Activated CD4-positive, alpha-beta memory T cell treated with anti-CD3 and anti-CD28 coated beads for 36 hours (primary cell): Measurements from ENCODE around the gene WNT7A. TPM values are rescaled to one million over a fixed set of nuclear protein-coding genes. Genes with fewer than 3 reads are reported as not detected.

Experiments used
- CTCF ChIA-PET: fragments of 350-600 bp; sonication (Branson Sonifier 250); formaldehyde crosslinking; loops from one replicate; lab custom pipeline; 2021; ENCODE audit warnings: antibody characterized with exemption, inconsistent platforms; lab: Charles Lee
- POLR2A ChIA-PET: fragments of 350-600 bp; sonication (Branson Sonifier 250); formaldehyde crosslinking; loops from one replicate; lab custom pipeline; 2021; ENCODE audit warnings: antibody characterized with exemption; lab: Charles Lee
- DNase-seq: peaks from one replicate; pipeline ENCODE4 v3.0.0-alpha.2; 2020
- H3K27ac Mint-ChIP-seq: one replicate; pipeline ENCODE4 v1.8.0; 2021; ENCODE audit warnings: mixed read lengths
- H3K27me3 Mint-ChIP-seq: one replicate; pipeline ENCODE4 v1.8.0; 2021; ENCODE audit warnings: mixed read lengths
- H3K36me3 Mint-ChIP-seq: one replicate; pipeline ENCODE4 v1.8.0; 2021; ENCODE audit warnings: mixed read lengths
- H3K4me1 Mint-ChIP-seq: one replicate; pipeline ENCODE4 v1.8.0; 2021; ENCODE audit warnings: low read depth, mixed read lengths
- H3K4me3 Mint-ChIP-seq: one replicate; pipeline ENCODE4 v1.8.0; 2021; ENCODE audit warnings: mild to moderate bottlenecking, mixed read lengths
- H3K9me3 Mint-ChIP-seq: one replicate; pipeline ENCODE4 v1.8.0; 2021; ENCODE audit warnings: mixed read lengths
- intact Hi-C: fragments of 100-400 bp; cut with micrococcal nuclease; formaldehyde crosslinking; loops from one replicate; pipeline ENCODE4 v1.15.1; 2023
- total RNA-seq, 2 experiments: library from RNA; stranded (reverse); gene quantifications; one replicate each; pipeline ENCODE4 v1.2.3, GENCODE V29; 2021

The WNT7A gene
- total RNA-seq, 2 experiments from 2014 or later, result 0.29 to 0.33 TPM

- no peaks in the 10 kb centered on the region for H3K36me3 Mint-ChIP-seq
- DNase-seq, result no peak
- no peaks in the 10 kb centered on the region for H3K27me3 Mint-ChIP-seq
- ChIA-PET POLR2A (interaction anchor here (0.6 kb wide), 1 partner anchor 333 kb away, joined by 3 read pairs; no protein-coding TSS in a partner anchor), CTCF (no interaction called here)
- peaks cover 28% of the 10 kb centered on the region for H3K4me1 Mint-ChIP-seq
- no peak overlapping the region for H3K27ac Mint-ChIP-seq
- no peaks in the 10 kb centered on the region for H3K9me3 Mint-ChIP-seq
- H3K4me3 Mint-ChIP-seq, result no peak overlapping the region
- intact Hi-C loops, result no loop called here
Observed at GRCh38 chr3:13851997-13852637, 27.8 kb downstream of the WNT7A start.

GRCh38 chr3:13851091-13851849 is 28.6 kb downstream of the WNT7A start:
- intact Hi-C loops, result no loop called here
- H3K4me3 Mint-ChIP-seq, result no peak overlapping the region
- no peak overlapping the region for H3K27ac Mint-ChIP-seq
- H3K4me1 Mint-ChIP-seq, result peaks cover 28% of the 10 kb centered on the region
- DNase-seq, result no peak
- CTCF ChIA-PET, result no interaction called here
- no peaks in the 10 kb centered on the region for H3K27me3 Mint-ChIP-seq
- POLR2A ChIA-PET, result no interaction called here
- H3K9me3 Mint-ChIP-seq, result no peaks in the 10 kb centered on the region
- H3K36me3 Mint-ChIP-seq, result no peaks in the 10 kb centered on the region

- H3K4me3 Mint-ChIP-seq, result no peak overlapping the region
- no peak overlapping the region for H3K27ac Mint-ChIP-seq
- POLR2A ChIA-PET, result no interaction called here
- CTCF ChIA-PET, result no interaction called here
- intact Hi-C loops, result no loop called here
- H3K4me1 Mint-ChIP-seq, result peaks cover 28% of the 10 kb centered on the region
- no peaks in the 10 kb centered on the region for H3K9me3 Mint-ChIP-seq
- H3K36me3 Mint-ChIP-seq, result no peaks in the 10 kb centered on the region
- DNase-seq, result no peak
- H3K27me3 Mint-ChIP-seq, result no peaks in the 10 kb centered on the region
Observed at GRCh38 chr3:13850161-13850945, 29.5 kb downstream of the WNT7A start.

GRCh38 chr3:13849018-13849417 is 30.9 kb downstream of the WNT7A start:
- ChIA-PET CTCF (interaction anchor here (1.3 to 1.4 kb wide), 2 partner anchors 32 to 192 kb away, joined by 3 to 4 read pairs; partner anchors contain the start of gene WNT7A), POLR2A (no interaction called here)
- H3K4me1 Mint-ChIP-seq, result peaks cover 25% of the 10 kb centered on the region
- H3K4me3 Mint-ChIP-seq, result no peak overlapping the region
- H3K27ac Mint-ChIP-seq, result no peak overlapping the region
- H3K27me3 Mint-ChIP-seq, result no peaks in the 10 kb centered on the region
- H3K36me3 Mint-ChIP-seq, result peaks cover under 1% of the 10 kb centered on the region
- H3K9me3 Mint-ChIP-seq, result no peaks in the 10 kb centered on the region
- DNase-seq, result no peak
- intact Hi-C loops, result no loop called here

GRCh38 chr3:13846716-13847570 is 32.9 kb downstream of the WNT7A start:
- intact Hi-C loops, result no loop called here
- Mint-ChIP-seq H3K9me3 (no peaks in the 10 kb centered on the region), H3K4me1 (peaks cover 14% of the 10 kb centered on the region), H3K27ac (no peak overlapping the region), H3K4me3 (no peak overlapping the region), H3K36me3 (peaks cover 1% of the 10 kb centered on the region), H3K27me3 (no peaks in the 10 kb centered on the region)
- ChIA-PET POLR2A (no interaction called here), CTCF (interaction anchor here (0.5 kb wide), 1 partner anchor 861 kb away, joined by 3 read pairs; no protein-coding TSS in a partner anchor)
- DNase-seq, result no peak

GRCh38 chr3:13846238-13846637 is 33.6 kb downstream of the WNT7A start:
- POLR2A ChIA-PET, result no interaction called here
- no peaks in the 10 kb centered on the region for H3K27me3 Mint-ChIP-seq
- no peak overlapping the region for H3K27ac Mint-ChIP-seq
- no peaks in the 10 kb centered on the region for H3K9me3 Mint-ChIP-seq
- DNase-seq, result no peak
- peaks cover 9% of the 10 kb centered on the region for H3K4me1 Mint-ChIP-seq
- H3K36me3 Mint-ChIP-seq, result peaks cover 1% of the 10 kb centered on the region
- intact Hi-C loops, result no loop called here
- CTCF ChIA-PET, result no interaction called here
- H3K4me3 Mint-ChIP-seq, result no peak overlapping the region

GRCh38 chr3:13845806-13846205 is 34.1 kb downstream of the WNT7A start:
- H3K27ac Mint-ChIP-seq, result no peak overlapping the region
- no peak for DNase-seq
- H3K9me3 Mint-ChIP-seq, result no peaks in the 10 kb centered on the region
- ChIA-PET POLR2A (no interaction called here), CTCF (no interaction called here)
- peaks cover 8% of the 10 kb centered on the region for H3K4me1 Mint-ChIP-seq
- H3K27me3 Mint-ChIP-seq, result no peaks in the 10 kb centered on the region
- H3K36me3 Mint-ChIP-seq, result peaks cover 1% of the 10 kb centered on the region
- H3K4me3 Mint-ChIP-seq, result no peak overlapping the region
- intact Hi-C loops, result no loop called here

GRCh38 chr3:13844911-13845310 is 35.0 kb downstream of the WNT7A start:
- H3K9me3 Mint-ChIP-seq, result no peaks in the 10 kb centered on the region
- peaks cover 8% of the 10 kb centered on the region for H3K4me1 Mint-ChIP-seq
- DNase-seq, result no peak
- H3K36me3 Mint-ChIP-seq, result peaks cover 1% of the 10 kb centered on the region
- CTCF ChIA-PET, result no interaction called here
- H3K27ac Mint-ChIP-seq, result no peak overlapping the region
- POLR2A ChIA-PET, result no interaction called here
- intact Hi-C loops, result no loop called here
- H3K27me3 Mint-ChIP-seq, result no peaks in the 10 kb centered on the region
- no peak overlapping the region for H3K4me3 Mint-ChIP-seq

GRCh38 chr3:13844286-13844685 is 35.6 kb downstream of the WNT7A start:
- intact Hi-C loops, result no loop called here
- no peak overlapping the region for H3K4me3 Mint-ChIP-seq
- peaks cover 1% of the 10 kb centered on the region for H3K36me3 Mint-ChIP-seq
- ChIA-PET CTCF (no interaction called here), POLR2A (no interaction called here)
- H3K27ac Mint-ChIP-seq, result no peak overlapping the region
- no peaks in the 10 kb centered on the region for H3K27me3 Mint-ChIP-seq
- DNase-seq, result no peak
- H3K4me1 Mint-ChIP-seq, result peaks cover 4% of the 10 kb centered on the region
- no peaks in the 10 kb centered on the region for H3K9me3 Mint-ChIP-seq

- Mint-ChIP-seq H3K36me3 (peaks cover 1% of the 10 kb centered on the region), H3K4me1 (peaks cover 2% of the 10 kb centered on the region), H3K9me3 (no peaks in the 10 kb centered on the region), H3K27ac (no peak overlapping the region), H3K27me3 (no peaks in the 10 kb centered on the region), H3K4me3 (no peak overlapping the region)
- ChIA-PET POLR2A (no interaction called here), CTCF (no interaction called here)
- no peak for DNase-seq
- intact Hi-C loops, result no loop called here
Observed at GRCh38 chr3:13843351-13843750, 36.5 kb downstream of the WNT7A start.

GRCh38 chr3:13842226-13842625 is 37.6 kb downstream of the WNT7A start:
- H3K9me3 Mint-ChIP-seq, result no peaks in the 10 kb centered on the region
- intact Hi-C loops, result no loop called here
- POLR2A ChIA-PET, result no interaction called here
- peaks cover 2% of the 10 kb centered on the region for H3K4me1 Mint-ChIP-seq
- peaks cover 1% of the 10 kb centered on the region for H3K36me3 Mint-ChIP-seq
- no peaks in the 10 kb centered on the region for H3K27me3 Mint-ChIP-seq
- DNase-seq, result no peak
- no peak overlapping the region for H3K4me3 Mint-ChIP-seq
- H3K27ac Mint-ChIP-seq, result no peak overlapping the region
- CTCF ChIA-PET, result no interaction called here
